ENCODE data around the gene ASGR1.

The ASGR1 gene

GRCh38 chr17:7219812-7220592 is 40.8 kb upstream of the ASGR1 start, which contains the start of the genes ACADVL and DLG4:
Gene ACADVL (plus strand): TSS chr17:7219938. CDS start chr17:7219985, 47 bp downstream.
Gene DLG4 (minus strand): TSS chr17:7219836.
- H3K36me3 Mint-ChIP-seq (ENCODE audit: insufficient read depth) = peaks cover 8% of the 10 kb centered on the region
- H3K27ac Mint-ChIP-seq = peak within 1 kb of the TSS; percentile 87 to 93
- peak within 1 kb of the TSS; percentile 84 to 86 for H3K4me3 Mint-ChIP-seq
- H3K4me1 Mint-ChIP-seq (ENCODE audit: low read depth in 2 of 2) = peaks cover 20 to 37% of the 10 kb centered on the region in 2 donors
- H3K27me3 Mint-ChIP-seq = no peaks in the 10 kb centered on the region
- no peaks in the 10 kb centered on the region for H3K9me3 Mint-ChIP-seq
- DNase-seq (peak; percentile 66 to 67 (median 66)), ATAC-seq (replicated peaks) (peak; percentile 74)

- Mint-ChIP-seq H3K27me3 (no peaks in the 10 kb centered on the region), H3K4me1 (ENCODE audit: low read depth in 2 of 2) (peaks cover 27 to 44% of the 10 kb centered on the region in 2 donors), H3K4me3 (peak overlapping the region; percentile 84 to 86), H3K9me3 (no peaks in the 10 kb centered on the region), H3K27ac (peak overlapping the region; percentile 87 to 93), H3K36me3 (ENCODE audit: insufficient read depth) (peaks cover 15% of the 10 kb centered on the region)
- no peak for DNase-seq
- ATAC-seq (replicated peaks) = no peak
These were observed 40.1 kb upstream of the ASGR1 start for GRCh38 chr17:7219229-7219811.

- Mint-ChIP-seq H3K27ac (peak overlapping the region; percentile 87 to 93), H3K36me3 (ENCODE audit: insufficient read depth) (peaks cover 21% of the 10 kb centered on the region), H3K4me3 (peak overlapping the region; percentile 84 to 86), H3K27me3 (no peaks in the 10 kb centered on the region), H3K4me1 (ENCODE audit: low read depth in 2 of 2) (peaks cover 32 to 48% of the 10 kb centered on the region in 2 donors), H3K9me3 (no peaks in the 10 kb centered on the region)
- no peak for DNase-seq
- ATAC-seq (replicated peaks) = no peak
These were observed 39.6 kb upstream of the ASGR1 start for GRCh38 chr17:7218758-7219157.

GRCh38 chr17:7218166-7218565 is 39.0 kb upstream of the ASGR1 start:
- Mint-ChIP-seq H3K4me3 (no peak overlapping the region), H3K4me1 (ENCODE audit: low read depth in 2 of 2) (peaks cover 36 to 53% of the 10 kb centered on the region in 2 donors), H3K27ac (peak overlapping the region; percentile 87 to 93), H3K27me3 (no peaks in the 10 kb centered on the region), H3K9me3 (no peaks in the 10 kb centered on the region), H3K36me3 (ENCODE audit: insufficient read depth) (peaks cover 23% of the 10 kb centered on the region)
- no peak for DNase-seq
- ATAC-seq (replicated peaks) = no peak

GRCh38 chr17:7217113-7217987 is 38.2 kb upstream of the ASGR1 start:
- Mint-ChIP-seq H3K36me3 (ENCODE audit: insufficient read depth) (peaks cover 25% of the 10 kb centered on the region), H3K4me1 (ENCODE audit: low read depth in 2 of 2) (peaks cover 36 to 53% of the 10 kb centered on the region in 2 donors), H3K9me3 (no peaks in the 10 kb centered on the region), H3K27ac (peak overlapping the region; percentile 75 to 100), H3K27me3 (peaks cover 0 to 2% of the 10 kb centered on the region in 2 donors), H3K4me3 (peak overlapping the region in 1 of 2 donors; percentile 36)
- ATAC-seq (replicated peaks) (no peak), DNase-seq (no peak)

- DNase-seq (no peak), ATAC-seq (replicated peaks) (no peak)
- Mint-ChIP-seq H3K27me3 (peaks cover 0 to 8% of the 10 kb centered on the region in 2 donors), H3K4me3 (peak overlapping the region; percentile 21 to 69), H3K9me3 (no peaks in the 10 kb centered on the region), H3K27ac (peak overlapping the region; percentile 72 to 100), H3K36me3 (ENCODE audit: insufficient read depth) (peaks cover 19% of the 10 kb centered on the region), H3K4me1 (ENCODE audit: low read depth in 2 of 2) (peaks cover 36 to 52% of the 10 kb centered on the region in 2 donors)
These were observed 37.3 kb upstream of the ASGR1 start for GRCh38 chr17:7216242-7217112.

- H3K9me3 Mint-ChIP-seq = no peaks in the 10 kb centered on the region
- H3K36me3 Mint-ChIP-seq (ENCODE audit: insufficient read depth) = peaks cover 18% of the 10 kb centered on the region
- H3K4me1 Mint-ChIP-seq (ENCODE audit: low read depth in 2 of 2) = peaks cover 33 to 45% of the 10 kb centered on the region in 2 donors
- peaks cover 0 to 10% of the 10 kb centered on the region in 2 donors for H3K27me3 Mint-ChIP-seq
- H3K27ac Mint-ChIP-seq = peak overlapping the region; percentile 72 to 100
- ATAC-seq (replicated peaks) = no peak
- DNase-seq = no peak
- peak overlapping the region in 1 of 2 donors; percentile 69 for H3K4me3 Mint-ChIP-seq
These were observed 36.5 kb upstream of the ASGR1 start for GRCh38 chr17:7215652-7216180.

GRCh38 chr17:7215136-7215638 is 36.0 kb upstream of the ASGR1 start:
- peaks cover 27 to 39% of the 10 kb centered on the region in 2 donors for H3K4me1 Mint-ChIP-seq (ENCODE audit: low read depth in 2 of 2)
- H3K27me3 Mint-ChIP-seq = peaks cover 0 to 15% of the 10 kb centered on the region in 2 donors
- H3K4me3 Mint-ChIP-seq = peak overlapping the region; percentile 96 to 97
- H3K36me3 Mint-ChIP-seq (ENCODE audit: insufficient read depth) = peaks cover 18% of the 10 kb centered on the region
- DNase-seq = no peak
- H3K27ac Mint-ChIP-seq = peak overlapping the region; percentile 98 to 100
- no peak for ATAC-seq (replicated peaks)
- H3K9me3 Mint-ChIP-seq = no peaks in the 10 kb centered on the region

GRCh38 chr17:7214300-7215135 is 35.3 kb upstream of the ASGR1 start:
- H3K4me3 Mint-ChIP-seq = peak overlapping the region; percentile 96 to 97
- peak overlapping the region; percentile 98 to 100 for H3K27ac Mint-ChIP-seq
- H3K4me1 Mint-ChIP-seq (ENCODE audit: low read depth in 2 of 2) = peaks cover 25 to 37% of the 10 kb centered on the region in 2 donors
- ATAC-seq (replicated peaks) = peak; percentile 80
- DNase-seq = peak; percentile 98 to 99 (median 99)
- H3K9me3 Mint-ChIP-seq = no peaks in the 10 kb centered on the region
- peaks cover 18% of the 10 kb centered on the region for H3K36me3 Mint-ChIP-seq (ENCODE audit: insufficient read depth)
- H3K27me3 Mint-ChIP-seq = peaks cover 0 to 22% of the 10 kb centered on the region in 2 donors

- H3K4me1 Mint-ChIP-seq (ENCODE audit: low read depth in 2 of 2) = peaks cover 23 to 32% of the 10 kb centered on the region in 2 donors
- ATAC-seq (replicated peaks) (peak; percentile 18), DNase-seq (no peak)
- H3K36me3 Mint-ChIP-seq (ENCODE audit: insufficient read depth) = peaks cover 18% of the 10 kb centered on the region
- peaks cover 0 to 24% of the 10 kb centered on the region in 2 donors for H3K27me3 Mint-ChIP-seq
- no peaks in the 10 kb centered on the region for H3K9me3 Mint-ChIP-seq
- peak overlapping the region; percentile 98 to 100 for H3K27ac Mint-ChIP-seq
- H3K4me3 Mint-ChIP-seq = peak overlapping the region; percentile 96 to 97
These were observed 34.7 kb upstream of the ASGR1 start for GRCh38 chr17:7213895-7214299.

- DNase-seq (no peak), ATAC-seq (replicated peaks) (no peak)
- Mint-ChIP-seq H3K27ac (peak overlapping the region in 1 of 2 donors; percentile 67), H3K4me1 (ENCODE audit: low read depth in 2 of 2) (peaks cover 26% of the 10 kb centered on the region in 2 donors), H3K4me3 (no peak overlapping the region), H3K27me3 (peaks cover 0 to 31% of the 10 kb centered on the region in 2 donors), H3K9me3 (no peaks in the 10 kb centered on the region), H3K36me3 (ENCODE audit: insufficient read depth) (peaks cover 22% of the 10 kb centered on the region)
These were observed 32.5 kb upstream of the ASGR1 start for GRCh38 chr17:7211491-7212273.

Data from effector memory CD8-positive, alpha-beta T cell (primary cell).